ENCODE results near the gene HNRNPUL2. TPM values are rescaled to one million over a fixed set of nuclear protein-coding genes. Genes with fewer than 3 reads are reported as not detected.
"Not testable (repeated sequence)": the region's sequence is repeated elsewhere in the genome, so short reads cannot be mapped to it uniquely, and the experiment has no call there.

HNRNPUL2 gene
- total and polyA plus RNA-seq, 2 donors (not counting 3 experiments of a cell fraction or from before 2014, with no cell fraction given), result 18.3 to 56.2 TPM

- dilution Hi-C loops (cut with MboI; ENCODE audit: extremely low pct_ligation_motif_present, low sequenced_read_pairs) (no loop called here), intact Hi-C loops (cut with micrococcal nuclease) (no loop called here)
- BruUV-seq (replicated peaks), result no TSS peak
- DNase-seq (ENCODE audit: low read depth, low spot score) (no peak), FAIRE-seq (no peak)
- no peak overlapping the region for H2AFZ ChIP-seq (ENCODE audit: low read depth, low read length)
- no peak overlapping the region for H3K27ac ChIP-seq (ENCODE audit: insufficient read depth, low read depth, low read length)
- H3K79me2 ChIP-seq (ENCODE audit: control insufficient read depth, insufficient read depth, low read length), result peaks cover 24% of the 10 kb centered on the region
- no peaks in the 10 kb centered on the region for H4K20me1 ChIP-seq (replicated peaks; ENCODE audit: control insufficient read depth, extremely low read depth, insufficient read depth, low read length)
- no peaks in the 10 kb centered on the region for H3K27me3 ChIP-seq (ENCODE audit: control insufficient read depth in 2 of 2, insufficient read depth in 2 of 2, low read length in 2 of 2)
- no peak overlapping the region for H3K4me3 ChIP-seq (replicated peaks in 1 of 3; ENCODE audit: insufficient read depth in 1 of 3, low read depth in 1 of 3, low read length in 3 of 3)
- TF ChIP-seq FOS (IDR thresholded peaks at IDR 0.05; ENCODE audit: borderline replicate concordance, insufficient read depth, low read length), result no peak
- no peak for TF ChIP-seq JUN (IDR thresholded peaks at IDR 0.05; ENCODE audit: borderline replicate concordance, insufficient read depth, insufficient read length, low read depth)
- no peak for TF ChIP-seq POLR2A (IDR thresholded peaks at IDR 0.05; ENCODE audit: low read depth, low read length)
- TF ChIP-seq MYC (IDR thresholded peaks at IDR 0.05; ENCODE audit: low read depth, low read length), result no peak
- TF ChIP-seq CTCF (IDR thresholded peaks at IDR 0.05; ENCODE audit: extremely low read depth in 1 of 2, insufficient read depth in 1 of 2, low read depth in 1 of 2, low read length in 2 of 2), result no peak
- peaks cover 0 to 17% of the 10 kb centered on the region in 2 experiments for H3K36me3 ChIP-seq (ENCODE audit: control insufficient read depth in 2 of 2, extremely low read depth in 1 of 2, insufficient read depth in 2 of 2, low read length in 2 of 2)
- H3K9me3 ChIP-seq (replicated peaks; ENCODE audit: control insufficient read depth, insufficient read depth, low read length), result no peaks in the 10 kb centered on the region
- CTCF ChIA-PET, result interaction anchor here (1.3 kb wide), 1 partner anchor 9 kb away, joined by 3 read pairs; no protein-coding TSS in a partner anchor
- POLR2A ChIA-PET, result interaction anchor here (1.3 kb wide), 1 partner anchor 12 kb away, joined by 9 read pairs; the partner anchor contains the start of genes C11orf98 and CSKMT
- no peak overlapping the region for H3K9ac ChIP-seq (replicated peaks; ENCODE audit: extremely low read depth, insufficient read depth, low read length)
- H3K4me2 ChIP-seq (ENCODE audit: insufficient read depth, low read length), result no peak overlapping the region
- H3K4me1 ChIP-seq (ENCODE audit: control insufficient read depth, extremely low read depth, insufficient read depth, low read length), result peaks cover 11% of the 10 kb centered on the region
- no peaks in the 10 kb centered on the region for H3K9me1 ChIP-seq (replicated peaks; ENCODE audit: control insufficient read depth, extremely low read depth, insufficient read depth, low read length)
Measured at GRCh38 chr11:62676698-62677097, 50.6 kb downstream of the HNRNPUL2 start.

- BruUV-seq (replicated peaks); H4K20me1 ChIP-seq (replicated peaks; ENCODE audit: control insufficient read depth, extremely low read depth, insufficient read depth, low read length); H3K4me2 ChIP-seq (ENCODE audit: insufficient read depth, low read length); H3K4me3 ChIP-seq (replicated peaks in 1 of 3; ENCODE audit: insufficient read depth in 1 of 3, low read depth in 1 of 3, low read length in 3 of 3); H3K9ac ChIP-seq (replicated peaks; ENCODE audit: extremely low read depth, insufficient read depth, low read length); H3K27ac ChIP-seq (ENCODE audit: insufficient read depth, low read depth, low read length); H3K27me3 ChIP-seq (ENCODE audit: control insufficient read depth in 2 of 2, insufficient read depth in 2 of 2, low read length in 2 of 2); H3K9me1 ChIP-seq (replicated peaks; ENCODE audit: control insufficient read depth, extremely low read depth, insufficient read depth, low read length); H2AFZ ChIP-seq (ENCODE audit: low read depth, low read length); H3K9me3 ChIP-seq (replicated peaks; ENCODE audit: control insufficient read depth, insufficient read depth, low read length); DNase-seq (ENCODE audit: low read depth, low spot score); intact Hi-C loops (cut with micrococcal nuclease); dilution Hi-C loops (cut with MboI; ENCODE audit: extremely low pct_ligation_motif_present, low sequenced_read_pairs); FAIRE-seq: not testable (repeated sequence)
- Histone ChIP-seq H3K4me1 (ENCODE audit: control insufficient read depth, extremely low read depth, insufficient read depth, low read length) (peaks cover 15% of the 10 kb centered on the region), H3K79me2 (ENCODE audit: control insufficient read depth, insufficient read depth, low read length) (peaks cover 29% of the 10 kb centered on the region), H3K36me3 (ENCODE audit: control insufficient read depth in 2 of 2, extremely low read depth in 1 of 2, insufficient read depth in 2 of 2, low read length in 2 of 2) (peaks cover 0 to 17% of the 10 kb centered on the region in 2 experiments)
- CTCF ChIA-PET, result interaction anchor here (1.3 kb wide), 1 partner anchor 19 kb away, joined by 4 read pairs; no protein-coding TSS in a partner anchor
- POLR2A ChIA-PET, result interaction anchor here (3.4 kb wide), 1 partner anchor 10 kb away, joined by 25 read pairs; the partner anchor contains the start of genes C11orf98 and CSKMT
Measured at GRCh38 chr11:62675415-62675814, 51.8 kb downstream of the HNRNPUL2 start.
